Sigmoid colon (tissue), 7 donors: Measurements from ENCODE around the gene EFL1. TPM values are rescaled to one million over a fixed set of nuclear protein-coding genes. Genes with fewer than 3 reads are reported as not detected.

Experiments used
- DNase-seq: peaks from one replicate; pipeline ENCODE4 v3.0.0-alpha.2; 2019
- H3K27ac ChIP-seq, 4 donors: fragments of 200-600 bp; sonication (generic); one replicate each; pipeline ENCODE4 v1.5.1; 2016 to 2019; ENCODE audit warnings: mild to moderate bottlenecking in 1 of 4
- H3K27me3 ChIP-seq, 3 donors: fragments of 200-600 bp; sonication (generic); one replicate each; pipeline ENCODE4 v1.5.1; 2019; ENCODE audit warnings: mild to moderate bottlenecking in 1 of 3
- H3K36me3 ChIP-seq, 4 donors: fragments of 200-600 bp; sonication (generic); one replicate each; pipeline ENCODE4 v1.5.1; 2016 to 2019
- H3K4me1 ChIP-seq, 4 donors: fragments of 200-600 bp; sonication (generic); one replicate each; pipeline ENCODE4 v1.5.1; 2017 to 2019
- H3K4me3 ChIP-seq, 4 donors: fragments of 200-600 bp; sonication (generic); one replicate each; pipeline ENCODE4 v1.5.1; 2017 to 2019; ENCODE audit warnings: mild to moderate bottlenecking in 2 of 4, moderate library complexity in 1 of 4
- H3K9me3 ChIP-seq, 4 donors: fragments of 200-600 bp in 3 of 4; sonication (generic) in 3 of 4; one replicate each; pipeline versions ENCODE4 v1.5.1 to v1.6.1; 2013 to 2019
- CTCF ChIP-seq, 4 experiments: fragments of 450-650 bp in 3 of 4; fragments of 200-600 bp in 1 of 4; IDR thresholded peaks; one replicate each; pipeline ENCODE4 v1.5.1; 2016 to 2019; ENCODE audit warnings: antibody characterized with exemption in 4 of 4, mild to moderate bottlenecking in 3 of 4, moderate library complexity in 2 of 4
- EP300 ChIP-seq, 4 donors: sonication (generic); formaldehyde crosslinking; IDR thresholded peaks; one replicate each; pipeline ENCODE4 v1.6.1; 2017; ENCODE audit warnings: antibody characterized with exemption in 4 of 4
- POLR2A ChIP-seq, 2 donors: fragments of 450-650 bp; IDR thresholded peaks; one replicate each; pipeline ENCODE4 v1.6.1; 2016; ENCODE audit warnings: antibody characterized with exemption in 2 of 2, mild to moderate bottlenecking in 2 of 2, moderate library complexity in 2 of 2
- POLR2AphosphoS5 ChIP-seq, 4 donors: sonication (generic); formaldehyde crosslinking; IDR thresholded peaks; one replicate each; pipeline ENCODE4 v1.6.1; 2017; ENCODE audit warnings: antibody characterized with exemption in 4 of 4
- WGBS, 2 donors: extraction: QIAGEN DNeasy Blood & Tissue Kit; methylation state at CpG; one replicate each; pipeline ENCODE4 v1.1.7; 2013; 5-methylcytosine and 5-hydroxymethylcytosine counted together
- intact Hi-C: fragments of 100-400 bp; cut with DNase I; formaldehyde crosslinking; loops from one replicate; pipeline ENCODE4 v1.15.1; 2023
- polyA plus RNA-seq, 3 donors: library from polyadenylated mRNA; stranded (reverse); fragments of 200-250 nt; gene quantifications; one replicate each; pipeline ENCODE4 v1.2.3, GENCODE V29; 2013
- total RNA-seq, 4 donors: library from RNA; depleted of rRNA; stranded (reverse); fragments of >200 nt; gene quantifications; one replicate each; pipeline ENCODE4 v1.1.0, GENCODE V29; 2016
- donor health status: healthy with polysubstance abuse.
- donor health status: Bipolar disorder and iron deficiency.
- donor health status: healthy.

EFL1 gene
- total and polyA plus RNA-seq, 7 donors = 10.8 to 15.7 (median 13.6) TPM

GRCh38 chr15:82158811-82159210 lies 103.7 kb downstream of the EFL1 start:
- 81 to 91% methylated on average over 4 of the region's 4 CpGs for WGBS, 2 donors
- no peak for DNase-seq
- intact Hi-C loops = no loop called here
- Histone ChIP-seq H3K27ac (no peak overlapping the region), H3K36me3 (peaks cover 0 to 36% (median 6%) of the 10 kb centered on the region in 4 donors), H3K4me3 (no peak overlapping the region), H3K4me1 (peaks cover 0 to 5% (median 0%) of the 10 kb centered on the region in 4 donors), H3K27me3 (no peaks in the 10 kb centered on the region), H3K9me3 (no peaks in the 10 kb centered on the region)
- TF ChIP-seq CTCF (IDR thresholded peaks at IDR 0.05) (no peak), POLR2AphosphoS5 (IDR thresholded peaks at IDR 0.05) (no peak), POLR2A (IDR thresholded peaks at IDR 0.05) (no peak), EP300 (IDR thresholded peaks at IDR 0.05) (no peak)

- Histone ChIP-seq H3K9me3 (no peaks in the 10 kb centered on the region), H3K36me3 (peaks cover 0 to 38% (median 0%) of the 10 kb centered on the region in 4 donors), H3K4me3 (no peak overlapping the region), H3K4me1 (no peaks in the 10 kb centered on the region), H3K27me3 (no peaks in the 10 kb centered on the region), H3K27ac (no peak overlapping the region)
- intact Hi-C loops = no loop called here
- no peak for DNase-seq
- TF ChIP-seq POLR2AphosphoS5 (IDR thresholded peaks at IDR 0.05) (no peak), CTCF (IDR thresholded peaks at IDR 0.05) (no peak), POLR2A (IDR thresholded peaks at IDR 0.05) (no peak), EP300 (IDR thresholded peaks at IDR 0.05) (no peak)
- WGBS, 2 donors = 92 to 95% methylated on average over 1 of the region's 1 CpG
Observed at GRCh38 chr15:82150645-82151044, 111.9 kb downstream of the EFL1 start.

GRCh38 chr15:82146990-82147461 lies 115.5 kb downstream of the EFL1 start:
- WGBS, 2 donors = 92 to 94% methylated on average over 8 of the region's 8 CpGs
- H3K27ac ChIP-seq = peak overlapping the region in 1 of 4 donors; percentile 9
- intact Hi-C loops = no loop called here

GRCh38 chr15:82146576-82146975 lies 116.0 kb downstream of the EFL1 start:
- DNase-seq = no peak
- peak overlapping the region in 1 of 4 donors; percentile 9 for H3K27ac ChIP-seq
- H3K9me3 ChIP-seq = no peaks in the 10 kb centered on the region
- H3K4me3 ChIP-seq = no peak overlapping the region
- intact Hi-C loops = no loop called here
- H3K36me3 ChIP-seq = peaks cover 0 to 23% (median 0%) of the 10 kb centered on the region in 4 donors
- no peaks in the 10 kb centered on the region for H3K27me3 ChIP-seq
- TF ChIP-seq POLR2AphosphoS5 (IDR thresholded peaks at IDR 0.05) = no peak
- no peak for TF ChIP-seq CTCF (IDR thresholded peaks at IDR 0.05)
- no peak for TF ChIP-seq EP300 (IDR thresholded peaks at IDR 0.05)
- WGBS, 2 donors = 91 to 95% methylated on average over 3 of the region's 3 CpGs
- no peaks in the 10 kb centered on the region for H3K4me1 ChIP-seq

More at GRCh38 chr15:82146990-82147461, 115.5 kb downstream of the EFL1 start:
- peak in 1 of 4 donors; percentile 24 for TF ChIP-seq POLR2AphosphoS5 (IDR thresholded peaks at IDR 0.05)
- no peak for TF ChIP-seq EP300 (IDR thresholded peaks at IDR 0.05)
- H3K4me1 ChIP-seq = no peaks in the 10 kb centered on the region
- H3K4me3 ChIP-seq = no peak overlapping the region
- H3K9me3 ChIP-seq = no peaks in the 10 kb centered on the region
- DNase-seq = no peak
- H3K27me3 ChIP-seq = no peaks in the 10 kb centered on the region
- peaks cover 0 to 27% (median 0%) of the 10 kb centered on the region in 4 donors for H3K36me3 ChIP-seq

- DNase-seq = no peak
- no peak for TF ChIP-seq EP300 (IDR thresholded peaks at IDR 0.05)
- TF ChIP-seq CTCF (IDR thresholded peaks at IDR 0.05) = no peak
- TF ChIP-seq POLR2AphosphoS5 (IDR thresholded peaks at IDR 0.05) = no peak
- no peak for TF ChIP-seq POLR2A (IDR thresholded peaks at IDR 0.05)
- H3K27me3 ChIP-seq = no peaks in the 10 kb centered on the region
- H3K27ac ChIP-seq = no peak overlapping the region
- H3K4me3 ChIP-seq = no peak overlapping the region
- 89 to 96% methylated on average over 9 of the region's 9 CpGs for WGBS, 2 donors
- peaks cover 0 to 6% (median 0%) of the 10 kb centered on the region in 4 donors for H3K36me3 ChIP-seq
- intact Hi-C loops = loop anchor here (5.0 kb wide), 2 partner anchors 54 to 661 kb away; no protein-coding TSS in a partner anchor
- peaks cover 0 to 10% (median 1%) of the 10 kb centered on the region in 4 donors for H3K4me1 ChIP-seq
- no peaks in the 10 kb centered on the region for H3K9me3 ChIP-seq
Observed at GRCh38 chr15:82143390-82144385, 118.8 kb downstream of the EFL1 start.
